Measurements from ENCODE around the gene JAML. TPM values are rescaled to one million over a fixed set of nuclear protein-coding genes. Genes with fewer than 3 reads are reported as not detected.
A peak's percentile ranks its signal among the peaks of the same experiment; 100 is the strongest.

Gene JAML
- polyA plus RNA-seq, 5 donors = 4.5 to 8.4 (median 6.8) TPM

DNA sequence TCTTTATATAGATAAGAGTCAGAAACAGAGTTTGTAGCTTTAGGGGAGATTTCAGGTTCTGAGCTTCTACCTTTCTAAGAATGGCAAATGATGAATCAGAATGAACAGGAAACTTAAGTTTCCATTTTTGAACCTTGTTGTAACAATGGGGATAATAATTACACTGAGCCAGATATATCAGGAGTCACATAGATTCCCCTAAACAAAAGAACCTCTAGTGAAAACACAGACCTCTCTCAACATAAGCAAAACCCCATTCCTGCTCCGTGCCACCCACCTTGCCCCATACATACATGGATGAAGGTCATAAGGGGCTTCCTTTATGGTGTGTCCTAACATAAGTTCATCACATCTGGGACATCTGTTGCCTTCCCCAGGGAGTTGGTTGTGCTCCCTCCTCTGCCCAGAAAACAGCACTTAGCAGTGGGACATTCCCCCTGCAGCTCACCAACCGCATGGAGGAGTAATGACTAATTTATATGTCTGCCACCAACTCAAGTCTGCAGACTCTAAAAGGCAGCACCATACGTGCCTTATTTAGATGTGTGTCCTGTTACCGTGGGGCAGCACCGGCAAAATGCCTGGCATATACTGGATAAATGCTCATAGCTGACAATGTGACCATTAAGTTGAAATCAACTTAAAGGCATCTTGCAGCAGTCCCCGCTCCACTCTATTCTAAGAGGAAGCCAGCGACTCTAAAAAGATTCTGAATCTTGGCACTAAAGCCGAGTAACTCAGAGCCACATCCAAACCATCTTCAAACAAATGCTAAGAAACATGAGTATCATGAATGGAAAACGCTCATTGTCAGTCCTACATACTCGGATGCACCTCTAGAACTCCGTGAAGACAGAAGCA, 8.0 kb downstream of the JAML start:
- DNase-seq = no peak

GRCh38 chr11:118215765-118216164, 9.0 kb downstream of the JAML start:
- DNase-seq = no peak

GRCh38 chr11:118215262-118215661, 9.5 kb downstream of the JAML start:
- DNase-seq = no peak

- DNase-seq = no peak
Observed at GRCh38 chr11:118214210-118214914, 10.4 kb downstream of the JAML start.

- DNase-seq = no peak
Observed at GRCh38 chr11:118213781-118214180, 11.0 kb downstream of the JAML start.

DNA sequence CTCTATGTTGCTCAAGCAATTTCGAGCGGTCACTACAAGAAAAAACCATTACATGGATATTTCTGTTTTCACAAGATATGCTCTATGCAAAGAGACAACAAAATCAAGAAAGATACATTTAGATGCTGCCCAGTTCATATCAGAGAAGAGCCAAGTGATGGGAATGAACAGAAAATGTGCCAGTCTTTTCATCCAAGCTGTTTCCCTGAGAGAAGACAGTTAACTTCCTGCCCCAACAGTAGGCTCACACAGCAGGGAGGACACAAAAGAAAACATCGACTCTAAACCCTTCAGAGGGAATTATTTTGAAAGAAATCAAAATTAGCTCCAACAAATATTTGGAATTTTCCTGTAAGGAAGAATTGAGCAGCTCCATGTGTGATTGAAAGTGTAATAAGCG, 11.6 kb downstream of the JAML start:
- DNase-seq = no peak

GRCh38 chr11:118212781-118213191, 12.0 kb downstream of the JAML start:
- no peak for DNase-seq

DNA sequence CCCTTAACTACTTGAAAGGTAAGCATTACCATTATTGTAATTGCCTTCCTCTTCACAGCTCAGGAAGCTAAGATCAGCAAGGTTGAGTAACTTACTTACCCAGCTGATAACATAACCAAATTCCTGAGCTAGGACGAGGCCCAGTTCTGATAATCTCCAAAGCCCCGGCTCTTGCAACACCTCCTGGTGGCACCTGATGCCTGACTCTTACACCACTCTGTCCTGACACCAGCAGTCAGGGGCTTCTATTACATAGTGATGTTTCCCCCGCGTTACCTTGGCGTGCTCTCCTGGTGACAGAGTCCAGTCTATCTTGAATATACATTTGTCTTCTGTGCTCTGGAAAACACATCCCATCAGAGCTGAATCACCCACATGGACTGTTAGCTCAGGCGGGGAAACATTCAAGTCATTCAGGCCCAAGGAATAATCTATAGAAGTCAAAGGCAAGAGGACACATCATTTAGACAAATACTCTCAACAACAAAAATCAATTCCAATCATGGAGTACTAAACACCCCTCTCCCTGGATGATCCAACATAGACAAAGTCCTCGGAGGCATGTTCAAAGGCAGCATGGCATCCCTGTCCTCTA, 12.6 kb downstream of the JAML start:
- no peak for DNase-seq

DNA sequence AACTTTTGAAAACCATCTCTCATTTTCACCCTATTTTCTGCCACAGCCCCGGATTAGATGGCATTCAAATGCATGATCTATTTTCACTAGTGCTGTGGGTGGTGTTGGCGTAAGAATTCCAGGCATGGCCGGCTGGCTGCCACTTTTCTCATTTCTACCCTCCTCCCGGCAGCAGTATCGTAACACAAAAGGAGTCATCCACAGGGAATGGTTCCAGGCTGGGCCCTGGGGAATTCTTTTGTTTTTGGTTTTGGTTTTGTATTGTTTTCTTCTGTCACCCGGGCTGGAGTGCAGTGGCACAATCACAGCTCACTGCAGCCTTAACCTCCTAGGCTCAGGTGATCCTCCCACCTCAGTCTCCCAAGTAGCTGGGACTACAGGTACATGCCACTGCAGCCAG, 13.8 kb downstream of the JAML start:
- DNase-seq = no peak

GRCh38 chr11:118210323-118210722, 14.5 kb downstream of the JAML start:
- no peak for DNase-seq

- no peak for DNase-seq
Observed at GRCh38 chr11:118209033-118209432, 15.8 kb downstream of the JAML start.

DNA sequence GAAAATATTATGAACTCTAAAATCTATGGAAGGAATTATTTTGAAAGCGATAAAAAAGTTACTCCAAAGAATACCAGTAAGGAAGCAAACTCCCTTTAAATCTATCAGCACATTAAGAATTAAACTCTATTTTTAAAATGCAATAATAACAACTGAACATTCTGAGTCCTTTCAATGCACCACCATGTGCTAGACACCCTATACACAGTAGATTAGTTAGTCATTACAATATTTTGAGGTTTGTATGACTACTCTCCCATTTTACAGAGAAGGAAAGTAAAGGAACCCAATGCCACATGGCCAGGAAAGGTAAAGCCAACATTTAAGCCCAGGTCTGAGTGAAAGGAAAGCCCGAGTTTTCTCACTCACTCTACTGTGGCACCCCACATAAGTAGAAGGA, 17.7 kb downstream of the JAML start:
- no peak for DNase-seq

GRCh38 chr11:118206391-118207031, 18.3 kb downstream of the JAML start:
- no peak for DNase-seq

- no peak for DNase-seq
Observed at GRCh38 chr11:118205606-118206378, 19.0 kb downstream of the JAML start.

- no peak for DNase-seq
Observed at GRCh38 chr11:118202599-118203422, 22.0 kb downstream of the JAML start.

- DNase-seq = no peak
Observed at GRCh38 chr11:118201966-118202365, 22.8 kb downstream of the JAML start.

GRCh38 chr11:118200901-118201680, 23.7 kb downstream of the JAML start:
- DNase-seq = no peak

DNA sequence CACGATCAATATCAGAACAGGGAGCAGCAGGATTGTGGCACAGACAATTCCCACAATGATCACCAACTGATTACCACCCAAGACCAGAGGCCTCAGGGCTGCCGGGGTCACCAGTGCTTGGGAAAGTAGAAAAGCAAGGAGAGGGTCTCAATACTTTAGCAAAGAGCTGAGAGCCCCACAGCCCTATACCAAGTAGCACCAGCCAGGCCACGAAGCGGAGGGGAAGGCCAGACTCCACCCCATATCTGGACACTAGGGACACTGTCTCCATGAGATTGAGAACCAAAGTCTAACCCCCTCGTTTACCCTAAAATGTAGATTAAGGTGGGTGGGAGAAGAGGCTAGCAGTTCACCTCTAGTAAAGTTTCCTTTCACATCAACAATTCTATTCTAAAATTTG, 24.3 kb downstream of the JAML start:
- DNase-seq = no peak

GRCh38 chr11:118199135-118199534, 25.7 kb downstream of the JAML start:
- no peak for DNase-seq

GRCh38 chr11:118198370-118198769, 26.4 kb downstream of the JAML start:
- DNase-seq = peak in 1 of 2 donors; percentile 61
